AML-193 (cell line): Measurements from ENCODE around the gene RSL24D1.

Experiments
- DNase-seq, 2 experiments: peaks; one replicate each; lab custom pipeline; 2025; lab: John Stamatoyannopoulos, UW

RSL24D1 gene

DNA sequence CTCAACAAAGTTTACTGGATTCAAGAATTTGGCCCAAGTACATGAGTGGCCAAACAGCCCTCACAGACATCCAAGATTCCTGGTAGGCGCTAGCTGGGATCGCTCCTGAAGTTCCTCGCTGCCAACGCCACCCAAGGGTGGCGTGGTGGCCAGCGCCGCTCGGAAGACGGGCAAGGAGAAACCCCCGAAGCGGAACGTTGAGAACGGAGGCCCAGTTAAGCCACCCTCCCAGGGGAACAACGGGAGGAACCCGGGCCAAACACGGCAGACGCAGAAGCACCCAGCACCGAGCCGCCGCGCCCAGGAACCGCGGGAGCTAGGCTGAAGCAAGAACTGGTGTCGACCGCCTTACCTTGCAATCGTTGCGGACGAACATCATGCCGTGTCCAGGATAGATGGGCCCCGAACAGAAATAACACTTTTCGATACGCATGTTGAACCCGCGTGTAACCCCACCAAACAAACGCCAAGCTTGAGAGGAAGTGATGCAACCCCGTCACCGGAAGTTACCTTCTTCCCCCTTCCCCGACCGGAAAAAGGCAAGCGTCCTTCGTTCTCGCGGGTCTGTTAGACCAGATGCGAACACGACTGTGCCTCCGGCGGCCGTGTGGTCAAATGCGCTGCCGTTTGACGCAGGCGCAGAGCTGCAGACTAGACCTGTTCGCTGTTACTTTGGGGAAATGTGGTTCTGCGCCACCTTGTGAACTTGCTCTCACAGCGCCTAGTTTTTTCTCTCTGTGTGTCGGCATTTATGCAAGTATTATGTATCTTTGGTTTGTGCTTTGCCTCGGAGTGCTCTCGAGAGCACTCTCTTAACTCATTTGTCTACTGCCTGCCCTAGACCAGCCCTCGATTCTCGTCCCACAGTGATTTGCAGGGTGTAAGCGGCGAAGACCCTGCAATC is at the start of gene RSL24D1:
Gene RSL24D1, minus strand, starts transcription at position 484 of the 904 bp plus-strand sequence. Its CDS starts 51 bp downstream, at position 433.
- peak; percentile 94 to 96 for DNase-seq

DNA sequence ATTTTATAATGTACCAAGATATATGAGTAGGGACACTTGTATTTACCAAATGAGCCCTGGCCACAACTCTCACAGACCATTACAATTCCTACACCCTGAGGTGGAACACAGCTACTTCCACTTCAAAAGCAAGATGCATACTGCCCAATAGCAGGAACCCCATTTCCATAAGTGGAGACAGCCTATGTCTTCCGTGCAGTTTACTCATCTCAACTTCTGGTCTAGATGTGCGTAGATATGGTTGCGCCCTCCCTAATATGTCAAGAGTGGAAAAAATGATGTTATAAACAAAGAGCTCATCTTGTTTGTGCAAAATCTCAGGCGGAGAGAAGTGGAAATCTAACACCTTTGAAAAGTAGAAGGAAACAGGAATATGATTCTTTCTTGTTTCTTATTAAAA is 48.3 kb upstream of the RSL24D1 start:
- no peak for DNase-seq

DNA sequence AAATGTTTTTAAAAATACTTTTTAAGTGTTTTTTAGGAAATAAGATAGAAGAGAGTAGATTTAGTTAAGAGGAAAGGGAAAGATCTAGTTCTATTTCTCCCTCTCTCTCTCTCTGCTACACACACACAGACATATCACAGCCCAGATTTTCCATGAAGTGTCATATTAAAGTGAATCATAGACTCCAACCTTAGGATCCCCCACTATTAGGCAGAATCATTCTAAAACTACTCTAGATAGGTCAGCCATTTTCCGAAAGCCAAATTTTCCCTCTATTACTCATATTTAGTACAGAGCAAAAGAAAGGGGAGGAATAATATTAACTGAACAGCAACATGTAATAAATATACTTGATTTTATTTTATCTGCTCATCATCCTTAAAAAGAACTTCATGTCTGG is 45.1 kb upstream of the RSL24D1 start:
- DNase-seq = no peak

DNA sequence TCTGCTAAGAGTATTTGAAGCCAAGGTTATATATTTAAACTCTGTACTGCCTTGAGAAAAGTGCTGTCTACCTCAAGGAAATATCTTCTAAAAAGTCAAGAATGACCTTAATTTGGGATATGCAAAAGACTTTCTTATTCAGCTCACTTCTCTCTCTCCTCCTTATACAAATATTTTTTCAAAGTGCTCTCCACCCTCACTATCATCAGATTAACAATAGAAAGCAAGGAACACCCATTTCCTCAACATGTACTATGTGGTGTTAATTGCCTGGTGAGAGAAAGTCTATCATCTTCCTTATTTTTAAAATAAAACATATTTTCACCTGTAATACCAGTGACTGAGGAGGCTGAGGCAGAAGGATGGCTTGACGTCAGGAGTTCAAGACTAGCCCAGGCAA is 44.4 kb upstream of the RSL24D1 start:
- DNase-seq = no peak

DNA sequence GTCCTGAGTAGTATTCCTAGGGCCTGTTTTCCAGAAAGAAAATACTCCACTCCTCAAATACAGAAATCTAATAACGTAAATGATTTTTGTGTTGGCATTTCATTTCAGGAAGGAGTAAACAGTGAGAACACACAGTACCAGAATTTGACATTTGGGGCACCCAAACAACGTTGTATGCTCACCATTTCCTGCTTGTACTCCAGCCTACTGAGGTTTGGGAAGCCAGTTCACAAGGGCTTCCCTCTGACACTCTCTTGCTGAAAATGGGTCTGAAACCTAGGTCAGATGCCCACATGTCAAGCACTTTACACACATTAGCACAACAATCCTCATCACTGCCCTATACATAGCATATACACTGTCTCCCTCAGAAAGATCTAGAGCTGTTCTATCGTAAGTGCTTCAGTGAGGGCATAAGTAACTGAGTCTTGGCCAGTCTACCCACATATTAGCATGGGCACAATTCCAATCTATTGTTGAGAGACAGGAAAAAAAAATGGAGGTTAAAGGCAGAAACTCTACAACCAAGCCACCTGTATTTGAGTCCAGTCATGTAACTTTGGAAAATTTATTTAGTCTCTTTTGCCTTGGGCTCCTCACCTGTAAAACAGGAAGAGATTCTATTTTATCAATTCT is 43.5 kb upstream of the RSL24D1 start:
- DNase-seq = no peak

DNA sequence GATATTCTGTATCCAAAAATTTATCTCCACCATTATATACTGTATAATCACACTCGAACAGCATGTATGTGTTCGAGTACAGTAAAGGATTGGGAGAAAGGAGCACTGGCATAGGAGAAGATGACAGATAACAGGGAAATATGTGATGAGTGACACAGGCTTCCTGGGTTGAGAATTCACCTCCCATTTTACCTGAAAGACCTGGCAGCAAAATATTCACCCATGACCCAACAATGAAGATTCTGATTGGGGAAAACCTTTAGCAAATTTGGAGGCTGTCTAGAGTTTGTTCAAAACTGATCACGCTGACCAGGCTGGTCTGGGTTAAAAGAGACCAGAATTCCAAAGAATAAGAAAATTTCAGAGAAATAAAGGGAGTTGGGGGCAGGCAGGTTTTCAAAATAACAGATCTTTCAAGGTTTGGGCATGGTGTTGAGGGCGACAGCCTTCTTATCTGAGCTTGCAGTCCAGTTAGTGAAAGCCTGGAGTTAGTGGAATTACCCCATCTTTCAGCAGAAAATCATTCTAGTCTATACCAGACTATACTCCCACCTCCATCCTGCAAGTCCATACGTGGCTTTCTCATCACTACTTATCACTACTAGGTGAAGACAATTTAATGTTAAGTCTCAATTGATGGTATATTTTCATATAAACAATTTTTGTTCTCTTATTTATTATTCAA is 42.8 kb upstream of the RSL24D1 start:
- DNase-seq = no peak

DNA sequence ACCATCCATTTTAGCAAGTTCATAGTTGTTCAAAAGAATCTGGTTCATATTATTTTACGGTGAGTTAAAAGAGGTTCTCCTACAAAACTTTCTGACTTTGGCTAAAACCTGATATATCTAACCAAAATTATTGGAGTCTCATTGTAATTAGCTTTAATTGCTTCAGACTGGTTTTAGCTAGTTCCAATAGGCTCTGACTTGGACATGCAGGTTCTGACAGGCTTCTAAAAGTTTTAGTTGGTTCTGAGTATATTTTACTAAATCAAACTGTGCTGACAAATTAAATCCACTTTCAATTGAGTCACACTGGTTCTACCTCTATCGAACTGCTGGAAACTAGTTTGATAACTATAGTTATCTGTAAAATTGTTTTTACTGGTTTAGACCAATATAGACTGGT is 42.1 kb upstream of the RSL24D1 start:
- DNase-seq = no peak

DNA sequence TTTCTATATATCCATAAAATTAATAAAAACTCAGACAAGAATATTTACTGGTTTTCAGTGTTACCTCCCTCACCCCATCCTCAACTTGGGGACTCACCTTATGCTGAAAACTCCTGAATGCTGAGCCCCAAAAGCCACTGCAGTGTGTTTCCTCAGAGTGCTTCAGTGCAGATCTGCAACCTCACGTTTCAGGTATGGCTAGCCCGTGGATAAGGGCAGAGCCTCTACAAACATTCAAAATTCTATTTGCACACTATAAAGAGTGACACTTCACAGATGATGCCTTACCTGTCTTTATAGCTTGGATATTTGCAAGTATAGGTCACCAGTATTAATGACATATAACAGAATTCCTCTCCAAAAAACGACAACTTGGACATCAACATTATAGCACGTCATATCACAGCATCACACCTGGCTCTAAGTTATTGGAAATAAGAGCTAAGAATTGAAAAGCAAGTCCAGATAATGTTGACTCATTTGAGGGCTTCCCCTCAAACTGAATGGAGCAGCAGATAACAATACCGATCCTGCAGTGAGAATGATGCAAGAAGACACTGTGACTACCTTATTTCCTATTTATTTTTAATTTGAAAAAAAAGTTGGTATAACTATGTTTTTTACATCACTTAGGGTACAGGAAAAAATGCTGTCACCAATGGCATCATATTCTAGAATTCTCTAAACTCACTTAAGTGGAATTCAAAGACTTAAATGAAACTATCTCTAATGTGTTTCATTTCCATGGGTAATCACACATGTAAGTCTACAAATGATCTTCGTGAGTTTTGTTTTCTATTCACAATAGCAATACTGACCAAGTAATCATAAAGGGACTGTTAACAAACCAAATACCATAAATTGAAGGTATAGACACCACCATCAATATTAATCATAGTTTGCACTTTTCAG is 40.7 kb upstream of the RSL24D1 start:
- DNase-seq = no peak

DNA sequence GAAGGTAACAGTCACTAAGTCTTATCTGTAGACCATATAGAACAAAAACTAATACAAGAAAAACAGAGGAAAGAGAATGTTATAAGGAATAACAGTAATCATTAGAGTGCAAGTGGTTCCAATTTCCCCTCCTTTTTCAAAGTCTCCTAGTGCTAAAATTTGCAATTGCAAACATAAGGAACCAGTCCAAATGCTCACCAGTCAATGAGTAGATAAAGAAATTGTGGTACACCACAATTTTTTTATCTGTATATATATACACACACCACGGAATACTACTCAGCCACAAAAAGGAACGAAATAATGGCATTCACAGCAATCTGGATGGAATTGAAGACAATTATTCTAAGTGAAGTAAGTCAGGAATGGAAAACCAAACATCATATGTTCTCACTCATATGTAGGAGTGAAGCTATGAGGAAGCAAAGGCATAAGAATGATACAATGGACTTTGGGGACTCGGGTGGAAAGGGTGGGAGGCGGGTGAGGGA is 38.9 kb upstream of the RSL24D1 start:
- no peak for DNase-seq

DNA sequence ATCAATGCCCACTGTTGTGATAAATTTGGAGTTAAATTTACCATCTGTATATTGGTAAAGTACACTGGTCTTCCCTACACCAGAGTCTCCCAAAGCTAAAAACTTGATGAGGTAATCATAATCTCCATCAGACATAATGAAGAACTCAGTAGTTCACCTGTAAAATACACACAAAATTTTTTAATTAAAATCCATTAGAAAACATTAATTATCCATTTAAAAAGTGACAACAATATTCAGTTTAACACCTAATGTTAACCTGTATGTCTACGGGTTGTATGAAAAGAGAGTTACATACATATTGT is 38.0 kb upstream of the RSL24D1 start:
- DNase-seq = no peak

DNA sequence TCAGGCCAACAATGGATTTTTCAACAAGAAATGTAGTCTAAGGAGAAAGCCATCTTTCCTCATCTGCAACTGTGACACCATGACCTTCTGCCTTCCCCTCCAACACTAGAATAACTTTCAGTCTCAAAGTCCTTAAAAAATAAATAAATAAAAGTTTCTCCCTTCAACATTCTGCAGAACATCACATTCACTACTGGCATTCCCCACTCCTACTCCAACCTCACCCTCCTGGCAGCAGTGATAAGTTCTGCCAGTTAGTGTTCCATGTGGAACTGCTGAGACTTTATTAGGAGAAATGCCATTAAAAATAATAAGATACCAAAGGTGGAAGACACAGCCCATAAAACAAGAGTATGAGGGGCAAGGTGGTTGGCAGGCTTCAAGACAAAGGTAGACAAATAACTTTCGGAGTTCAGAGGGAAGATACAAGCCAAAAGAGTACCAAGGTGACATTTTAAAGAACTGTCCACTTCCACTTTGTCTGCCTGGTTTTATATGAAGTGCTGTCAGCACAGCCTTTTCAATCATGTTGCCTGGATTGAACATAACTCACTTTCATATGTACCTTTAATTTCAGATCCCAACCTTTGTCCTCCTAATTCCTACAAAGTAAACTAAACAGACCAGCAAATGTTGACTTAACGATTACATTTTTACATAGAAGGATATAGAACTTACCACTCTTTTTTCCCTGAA is 37.5 kb upstream of the RSL24D1 start:
- no peak for DNase-seq

DNA sequence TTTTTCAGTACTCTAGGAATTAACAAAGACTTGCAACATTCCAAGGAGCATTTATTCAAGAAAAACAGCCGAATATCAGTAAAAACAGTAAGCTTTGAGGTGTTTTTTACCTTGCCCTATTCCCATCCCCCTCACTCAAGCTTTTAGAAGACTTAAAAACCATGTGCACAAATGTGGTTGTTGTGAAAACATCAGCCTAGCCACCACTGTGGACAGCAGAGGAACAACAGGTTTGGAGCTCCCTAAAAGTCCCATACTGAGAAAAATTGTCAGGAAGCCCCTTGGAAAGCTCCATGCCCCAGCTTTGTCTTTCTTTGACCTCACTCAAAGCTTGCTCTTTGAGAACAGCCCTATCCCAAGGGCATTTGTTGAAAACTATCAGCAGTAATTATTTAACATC is 34.7 kb upstream of the RSL24D1 start:
- DNase-seq = no peak

DNA sequence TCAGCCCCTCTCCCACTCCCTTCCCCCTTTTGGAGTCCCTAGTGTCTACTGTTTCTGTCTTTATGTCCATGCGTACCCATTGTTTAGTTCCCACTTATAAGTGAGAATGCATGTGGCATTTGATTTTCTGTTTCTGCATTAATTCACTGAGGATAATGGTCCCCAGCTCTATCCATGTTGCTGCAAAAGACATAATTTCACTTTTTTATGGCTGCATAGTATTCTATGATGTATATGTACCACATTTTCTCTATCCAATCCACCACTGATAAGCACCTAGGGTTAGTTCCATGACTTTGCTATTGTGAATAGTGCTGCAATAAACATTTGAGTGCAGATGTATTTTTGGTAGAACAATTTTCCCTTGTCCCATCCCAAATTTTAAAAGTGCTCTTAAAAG is 34.2 kb upstream of the RSL24D1 start:
- DNase-seq = no peak

DNA sequence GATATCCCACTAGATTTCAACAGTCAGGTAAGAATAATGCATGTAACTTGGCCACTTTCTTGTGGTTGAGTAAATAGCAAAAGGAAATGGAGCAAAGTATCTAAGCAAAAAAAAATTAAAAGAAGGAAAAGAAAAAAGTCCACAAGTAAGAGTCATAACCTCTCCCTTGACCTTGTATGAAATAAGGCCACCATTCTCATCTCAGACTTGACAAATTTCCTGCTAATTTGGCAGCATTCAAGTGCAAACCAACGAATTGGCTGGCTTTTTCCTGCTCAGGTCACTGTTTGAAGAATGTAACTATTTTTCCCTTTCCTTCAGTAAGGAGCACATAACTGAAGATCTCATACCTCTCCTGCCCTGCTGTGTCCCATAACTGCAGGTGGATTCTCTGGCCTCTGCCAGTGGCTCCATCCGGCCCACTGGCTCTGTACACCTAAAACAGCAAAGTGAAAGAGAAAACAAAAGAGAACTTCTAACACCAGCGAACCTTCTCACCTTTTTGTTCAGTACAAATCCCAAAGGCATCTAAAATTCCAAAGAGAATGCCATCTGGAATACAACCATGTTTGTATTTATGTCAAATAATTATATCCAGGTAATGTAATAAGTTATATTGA is 33.4 kb upstream of the RSL24D1 start:
- DNase-seq = no peak

DNA sequence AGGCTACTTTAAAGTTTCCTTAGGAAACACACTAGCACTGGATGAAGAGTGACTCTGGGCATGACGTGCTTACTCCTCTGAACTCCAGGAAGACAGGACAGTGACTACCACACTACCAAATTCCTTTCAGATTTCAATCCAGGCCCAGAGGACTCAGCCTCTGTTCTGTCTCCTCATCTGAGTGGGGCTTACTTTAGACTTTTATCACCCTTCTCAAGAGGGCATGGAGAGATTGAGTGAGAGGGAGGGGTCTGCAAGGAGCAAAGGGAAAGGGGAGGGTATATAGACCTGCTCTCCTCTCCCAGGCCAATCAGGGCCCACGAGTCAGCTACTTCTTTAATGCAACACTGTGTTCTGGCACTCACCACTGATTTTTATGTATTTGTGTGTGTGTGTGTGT is 29.4 kb upstream of the RSL24D1 start:
- DNase-seq = no peak

DNA sequence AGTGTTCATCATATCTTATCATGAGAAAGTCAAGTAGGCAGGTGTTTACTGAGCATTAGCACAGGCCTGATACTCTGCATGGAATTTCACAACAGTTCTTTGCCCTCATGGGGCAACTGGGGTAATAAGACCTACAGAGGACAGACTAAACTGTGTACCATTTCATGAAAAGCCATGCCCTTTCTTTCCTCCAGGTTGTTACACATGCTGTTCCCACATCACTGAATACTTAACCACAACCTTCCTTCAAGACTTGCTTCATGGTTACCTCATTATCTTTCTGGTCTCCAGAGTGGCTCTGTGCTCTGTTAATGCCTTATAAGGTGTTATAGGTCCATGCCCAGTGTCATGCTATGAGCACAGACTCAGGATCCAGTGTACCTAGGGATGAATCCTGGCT is 28.2 kb upstream of the RSL24D1 start:
- peak; percentile 79 to 80 for DNase-seq

DNA sequence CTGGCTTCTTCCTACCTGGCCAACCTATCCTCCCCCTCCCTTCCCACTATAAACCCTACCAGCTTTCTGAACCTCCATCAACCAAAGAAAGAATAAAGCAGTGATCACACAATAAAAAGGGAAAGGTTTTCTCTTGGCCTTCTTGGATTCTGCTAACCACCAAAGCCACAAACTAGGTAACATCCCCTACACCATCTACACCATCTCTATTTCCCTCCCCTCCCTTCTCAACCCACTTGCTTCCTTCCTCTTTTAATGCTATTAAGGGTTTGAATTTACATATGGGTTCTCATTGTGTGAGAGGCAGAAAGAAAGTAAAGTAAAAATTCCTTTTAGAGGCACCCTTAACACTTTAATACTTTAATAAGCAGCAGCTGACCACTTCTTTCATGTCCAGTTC is 25.8 kb upstream of the RSL24D1 start:
- DNase-seq = peak; percentile 90 to 91

DNA sequence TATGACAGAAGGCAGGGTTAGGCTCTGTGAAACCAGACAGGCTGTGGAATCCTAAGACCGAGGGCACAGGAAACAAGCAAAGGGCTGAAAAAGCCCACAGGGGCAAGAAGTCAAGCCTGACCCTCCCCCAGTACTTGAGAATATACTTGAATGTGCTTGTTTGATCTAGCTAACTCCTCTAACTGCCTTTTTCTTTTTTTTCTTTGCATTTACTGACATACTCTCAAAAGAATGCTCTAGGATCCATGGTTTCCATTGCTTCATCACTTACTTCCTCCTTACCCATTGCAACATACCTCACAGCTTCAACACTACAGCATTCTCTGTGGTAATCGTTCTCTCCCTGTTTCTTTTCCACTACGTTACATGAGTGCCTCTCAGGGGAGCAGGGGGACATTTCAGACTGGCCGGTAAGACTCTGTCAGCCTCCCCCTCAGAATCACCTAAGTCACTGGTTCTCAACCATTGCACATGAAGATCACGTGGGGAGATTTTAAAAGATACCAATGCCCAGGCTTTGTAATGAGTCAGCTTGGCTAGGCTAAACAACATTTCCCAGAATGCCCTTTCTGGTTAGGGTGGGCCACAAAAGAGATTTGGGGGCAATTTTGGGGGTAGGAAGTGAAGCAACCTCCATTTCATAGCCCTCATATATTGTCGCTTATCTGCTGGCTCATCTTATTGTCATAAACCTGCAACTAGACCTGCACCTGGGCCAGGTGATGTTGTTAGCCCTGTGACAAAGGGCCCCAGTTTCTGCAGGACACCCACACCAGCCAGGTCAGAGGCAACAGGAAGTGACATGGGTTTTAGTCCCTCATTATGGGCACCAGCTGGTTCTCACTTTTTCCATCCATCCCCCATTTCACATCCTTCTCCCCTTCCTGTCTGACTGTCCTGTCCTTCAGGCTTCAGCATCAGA is 24.6 kb upstream of the RSL24D1 start:
- peak; percentile 98 to 99 for DNase-seq

DNA sequence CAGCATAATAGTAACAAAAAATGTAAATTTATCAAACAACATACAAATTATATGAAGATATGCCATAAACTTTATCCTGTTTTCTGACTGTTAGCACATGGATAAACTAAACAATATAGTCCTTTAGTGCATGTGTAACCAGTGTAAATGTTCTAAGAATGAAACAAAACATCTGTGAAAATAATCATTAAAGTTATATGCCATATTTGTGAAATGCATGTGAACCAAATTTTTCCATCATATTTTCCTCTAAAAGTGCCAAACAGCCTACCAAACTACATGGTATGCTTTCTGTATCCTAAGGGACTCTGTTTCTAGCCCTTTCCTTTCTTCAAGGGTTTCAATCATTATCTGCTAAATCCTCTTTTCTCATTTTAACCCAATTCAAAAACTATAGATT is 23.9 kb upstream of the RSL24D1 start:
- no peak for DNase-seq

DNA sequence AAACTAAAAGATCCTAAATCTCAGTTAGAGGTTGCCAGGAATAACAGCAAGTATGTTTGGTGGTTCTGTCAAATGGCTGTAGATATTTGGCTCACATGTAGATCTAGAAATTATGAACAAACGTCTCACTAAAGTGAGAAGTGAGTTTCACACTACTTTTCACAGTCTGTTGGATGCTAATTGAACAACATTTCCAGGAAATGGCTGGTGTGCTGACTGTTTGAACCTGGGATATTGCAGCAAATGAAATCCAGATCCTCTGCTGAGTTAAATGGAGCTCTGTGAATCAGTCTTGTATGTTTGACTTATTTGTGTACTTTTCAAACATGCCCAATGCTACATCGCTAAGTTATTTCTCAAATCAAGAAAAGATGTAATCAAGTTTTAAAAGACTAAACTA is 21.3 kb upstream of the RSL24D1 start:
- DNase-seq = peak in 1 of 2 experiments; percentile 20
